ENCODE data around the gene NXPE3.

NXPE3 gene

GRCh38 chr3:101803173-101803782, 24.3 kb downstream of the NXPE3 start:
- peak in 1 of 2 experiments; percentile 38 for DNase-seq

- no peak for DNase-seq
Observed at GRCh38 chr3:101803939-101804338, 24.9 kb downstream of the NXPE3 start.

GRCh38 chr3:101806491-101806890, 27.5 kb downstream of the NXPE3 start:
- DNase-seq, result no peak

GRCh38 chr3:101807888-101808287, 28.9 kb downstream of the NXPE3 start:
- DNase-seq, result peak in 1 of 2 experiments; percentile 15

GRCh38 chr3:101809178-101810021, 30.4 kb downstream of the NXPE3 start:
- peak in 1 of 2 experiments; percentile 29 for DNase-seq

GRCh38 chr3:101810022-101810418, 31.0 kb downstream of the NXPE3 start:
- no peak for DNase-seq

GRCh38 chr3:101811875-101812274, 32.9 kb downstream of the NXPE3 start:
- no peak for DNase-seq

GRCh38 chr3:101812895-101813294, 33.9 kb downstream of the NXPE3 start:
- no peak for DNase-seq

- DNase-seq, result no peak
Observed at GRCh38 chr3:101813817-101814440, 34.9 kb downstream of the NXPE3 start.

GRCh38 chr3:101814835-101815234, 35.8 kb downstream of the NXPE3 start:
- DNase-seq, result no peak

- DNase-seq, result no peak
Observed at GRCh38 chr3:101816215-101817149, 37.5 kb downstream of the NXPE3 start.

GRCh38 chr3:101817992-101818391, 39.0 kb downstream of the NXPE3 start:
- DNase-seq, result no peak

GRCh38 chr3:101819649-101820206, 40.7 kb downstream of the NXPE3 start:
- DNase-seq, result no peak

- DNase-seq, result no peak
Observed at GRCh38 chr3:101821503-101821902, 42.5 kb downstream of the NXPE3 start.

- no peak for DNase-seq
Observed at GRCh38 chr3:101823525-101823924, 44.5 kb downstream of the NXPE3 start.

- no peak for DNase-seq
Observed at GRCh38 chr3:101824702-101825101, 45.7 kb downstream of the NXPE3 start.

- no peak for DNase-seq
Observed at GRCh38 chr3:101825904-101826445, 47.0 kb downstream of the NXPE3 start.

GRCh38 chr3:101827211-101828174, 48.5 kb downstream of the NXPE3 start:
- peak; percentile 90 to 93 for DNase-seq

GRCh38 chr3:101828276-101828675, 49.3 kb downstream of the NXPE3 start:
- no peak for DNase-seq

GRCh38 chr3:101828691-101829436, 49.9 kb downstream of the NXPE3 start:
- DNase-seq, result peak; percentile 62 to 72
